ENCODE results near the gene IQCE.

Gene IQCE

GRCh38 chr7:2564970-2565540 is 6.3 kb downstream of the IQCE start:
- no peak for DNase-seq
- Histone ChIP-seq H3K79me2 (ENCODE audit: control insufficient read depth, insufficient read depth, low read length, poor library complexity) (no peaks in the 10 kb centered on the region), H3K9me3 (ENCODE audit: insufficient read depth, low read depth, low read length) (peaks cover 4% of the 10 kb centered on the region), H3K18ac (ENCODE audit: low read length) (no peak overlapping the region), H3K9ac (ENCODE audit: low read length) (no peak overlapping the region), H3K23ac (ENCODE audit: low read length) (peak overlapping the region; percentile 54), H4K91ac (ENCODE audit: low read depth, low read length) (no peak overlapping the region), H2BK5ac (ENCODE audit: low read depth, low read length, poor library complexity) (no peak overlapping the region), H3K79me1 (ENCODE audit: low read length) (no peaks in the 10 kb centered on the region), H2AK5ac (ENCODE audit: low read length) (no peak overlapping the region), H2BK120ac (ENCODE audit: insufficient read depth, low read length, poor library complexity) (no peak overlapping the region), H3K27ac (ENCODE audit: low read depth, low read length) (no peak overlapping the region), H3K4ac (ENCODE audit: low read depth, low read length) (no peak overlapping the region), H3K4me1 (ENCODE audit: control insufficient read depth in 1 of 2, insufficient read depth in 2 of 2, low read length in 2 of 2) (peaks cover 0 to 1% of the 10 kb centered on the region in 2 experiments), H3K4me2 (ENCODE audit: low read length) (no peak overlapping the region), H2AFZ (ENCODE audit: insufficient read depth, low read length, poor library complexity) (no peak overlapping the region), H3K36me3 (ENCODE audit: control insufficient read depth in 1 of 2, insufficient read depth in 2 of 2, low read length in 2 of 2) (peaks cover 5 to 9% of the 10 kb centered on the region in 2 experiments), H4K12ac (ENCODE audit: low read depth, low read length) (no peak overlapping the region), H2BK12ac (ENCODE audit: low read length) (no peak overlapping the region), H3K27me3 (ENCODE audit: insufficient read depth, low read length) (no peaks in the 10 kb centered on the region), H3K4me3 (ENCODE audit: low read depth, low read length) (peak overlapping the region; percentile 0), H3K14ac (ENCODE audit: low read length) (no peak overlapping the region), H4K8ac (ENCODE audit: low read depth, low read length) (no peak overlapping the region)
- no CpG with 5 or more reads among the region's 12 CpGs for WGBS (ENCODE audit: extremely low coverage, insufficient coverage, insufficient read length)

DNA sequence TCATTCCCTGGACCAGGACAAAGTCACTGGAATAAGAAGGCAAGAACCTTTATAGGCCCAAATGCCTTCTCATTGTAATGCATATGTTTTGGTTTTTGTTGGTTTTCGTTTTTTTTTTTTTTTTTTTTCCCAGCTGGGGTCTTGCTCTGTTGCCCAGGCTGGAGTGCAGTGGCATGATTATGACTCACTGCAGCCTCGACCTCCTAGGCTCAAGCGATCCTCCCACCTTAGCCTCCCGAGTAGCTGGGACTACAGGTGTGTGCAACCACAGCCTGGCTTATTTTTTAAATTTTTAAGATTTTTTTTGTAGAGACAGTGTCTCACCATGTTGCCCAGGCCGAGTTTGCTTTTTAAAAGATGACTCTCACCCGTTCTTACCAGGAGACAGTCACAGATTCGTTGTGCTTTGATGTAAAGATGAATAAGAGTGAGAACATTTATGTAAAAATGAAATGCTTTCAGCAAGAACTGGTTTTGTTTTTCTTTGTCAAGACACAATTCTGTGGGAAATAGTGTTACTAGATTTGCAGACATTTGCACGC is 7.6 kb downstream of the IQCE start:
- WGBS (ENCODE audit: extremely low coverage, insufficient coverage, insufficient read length) = no CpG with 5 or more reads among the region's 8 CpGs
- no peak overlapping the region for H3K4me2 ChIP-seq (ENCODE audit: low read length)

DNA sequence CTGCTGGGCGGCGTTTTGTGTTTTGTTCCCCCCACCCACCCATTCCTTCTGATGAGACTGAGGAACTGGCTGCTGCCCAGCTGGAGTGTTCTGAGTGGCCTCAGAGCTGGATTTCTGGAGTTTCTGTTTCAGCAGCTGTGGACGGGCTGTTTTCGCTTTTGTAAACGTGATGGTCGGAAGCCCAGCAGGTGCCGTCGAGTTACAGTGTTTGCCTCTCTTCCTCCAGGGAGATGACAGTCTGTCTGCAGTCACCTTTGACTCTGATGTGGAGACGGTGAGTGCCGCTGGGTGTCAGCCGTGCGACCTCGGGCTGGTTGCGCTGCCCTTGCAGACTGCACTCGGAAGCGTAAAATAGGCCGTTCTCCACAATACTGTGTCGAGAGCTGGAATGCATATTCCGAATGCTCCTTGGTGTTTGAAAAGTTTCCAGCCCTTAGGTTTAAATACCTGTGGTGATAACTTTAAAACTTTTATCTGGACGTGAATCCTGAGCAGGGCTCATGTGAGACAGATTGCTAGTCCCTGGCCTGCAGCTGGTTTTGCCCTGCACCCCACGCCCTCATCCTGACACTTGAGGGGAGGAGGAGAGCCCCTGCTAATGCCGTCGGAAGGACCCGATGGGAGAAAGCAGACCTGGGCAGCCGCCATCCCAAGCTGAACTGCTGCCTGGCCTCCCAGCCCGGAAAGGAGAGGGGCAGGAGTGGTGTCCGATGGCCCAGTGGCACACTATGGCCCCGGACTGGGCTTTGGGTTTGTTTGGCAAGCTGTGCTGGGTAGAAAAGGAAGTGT is 8.3 kb downstream of the IQCE start:
- no peaks in the 10 kb centered on the region for H3K79me1 ChIP-seq (ENCODE audit: low read length)
- no peak overlapping the region for H4K91ac ChIP-seq (ENCODE audit: low read depth, low read length)
- peaks cover 4% of the 10 kb centered on the region for H3K9me3 ChIP-seq (ENCODE audit: insufficient read depth, low read depth, low read length)
- no peak overlapping the region for H3K27ac ChIP-seq (ENCODE audit: low read depth, low read length)
- no peak overlapping the region for H2AFZ ChIP-seq (ENCODE audit: insufficient read depth, low read length, poor library complexity)
- peaks cover 5 to 9% of the 10 kb centered on the region in 2 experiments for H3K36me3 ChIP-seq (ENCODE audit: control insufficient read depth in 1 of 2, insufficient read depth in 2 of 2, low read length in 2 of 2)
- no peak overlapping the region for H4K12ac ChIP-seq (ENCODE audit: low read depth, low read length)
- no peak overlapping the region for H3K4me3 ChIP-seq (ENCODE audit: low read depth, low read length)
- no peaks in the 10 kb centered on the region for H3K79me2 ChIP-seq (ENCODE audit: control insufficient read depth, insufficient read depth, low read length, poor library complexity)
- H3K4me2 ChIP-seq (ENCODE audit: low read length) = no peak overlapping the region
- no peak overlapping the region for H2BK5ac ChIP-seq (ENCODE audit: low read depth, low read length, poor library complexity)
- H3K4me1 ChIP-seq (ENCODE audit: control insufficient read depth in 1 of 2, insufficient read depth in 2 of 2, low read length in 2 of 2) = peaks cover under 1 to 2% of the 10 kb centered on the region in 2 experiments
- H2BK120ac ChIP-seq (ENCODE audit: insufficient read depth, low read length, poor library complexity) = no peak overlapping the region
- no peak overlapping the region for H3K14ac ChIP-seq (ENCODE audit: low read length)
- no peak overlapping the region for H3K4ac ChIP-seq (ENCODE audit: low read depth, low read length)
- H3K9ac ChIP-seq (ENCODE audit: low read length) = no peak overlapping the region
- no peak overlapping the region for H2BK12ac ChIP-seq (ENCODE audit: low read length)
- no peaks in the 10 kb centered on the region for H3K27me3 ChIP-seq (ENCODE audit: insufficient read depth, low read length)
- WGBS (ENCODE audit: extremely low coverage, insufficient coverage, insufficient read length) = no CpG with 5 or more reads among the region's 28 CpGs
- no peak overlapping the region for H3K18ac ChIP-seq (ENCODE audit: low read length)
- no peak overlapping the region for H3K23ac ChIP-seq (ENCODE audit: low read length)
- no peak overlapping the region for H2AK5ac ChIP-seq (ENCODE audit: low read length)
- peak; percentile 76 to 93 for DNase-seq
- H4K8ac ChIP-seq (ENCODE audit: low read depth, low read length) = no peak overlapping the region

More for the DNA sequence above, 7.6 kb downstream of the IQCE start:
- Histone ChIP-seq H3K23ac (ENCODE audit: low read length) (no peak overlapping the region), H3K14ac (ENCODE audit: low read length) (no peak overlapping the region), H3K4me3 (ENCODE audit: low read depth, low read length) (no peak overlapping the region), H3K36me3 (ENCODE audit: control insufficient read depth in 1 of 2, insufficient read depth in 2 of 2, low read length in 2 of 2) (peaks cover 5 to 9% of the 10 kb centered on the region in 2 experiments), H2BK120ac (ENCODE audit: insufficient read depth, low read length, poor library complexity) (no peak overlapping the region), H2BK5ac (ENCODE audit: low read depth, low read length, poor library complexity) (no peak overlapping the region), H3K9me3 (ENCODE audit: insufficient read depth, low read depth, low read length) (peaks cover 4% of the 10 kb centered on the region), H4K91ac (ENCODE audit: low read depth, low read length) (no peak overlapping the region), H4K12ac (ENCODE audit: low read depth, low read length) (no peak overlapping the region), H3K27me3 (ENCODE audit: insufficient read depth, low read length) (no peaks in the 10 kb centered on the region), H4K8ac (ENCODE audit: low read depth, low read length) (no peak overlapping the region), H3K9ac (ENCODE audit: low read length) (no peak overlapping the region), H2AK5ac (ENCODE audit: low read length) (no peak overlapping the region), H2AFZ (ENCODE audit: insufficient read depth, low read length, poor library complexity) (no peak overlapping the region), H2BK12ac (ENCODE audit: low read length) (no peak overlapping the region), H3K18ac (ENCODE audit: low read length) (no peak overlapping the region), H3K79me1 (ENCODE audit: low read length) (no peaks in the 10 kb centered on the region), H3K4ac (ENCODE audit: low read depth, low read length) (no peak overlapping the region), H3K4me1 (ENCODE audit: control insufficient read depth in 1 of 2, insufficient read depth in 2 of 2, low read length in 2 of 2) (no peaks in the 10 kb centered on the region), H3K27ac (ENCODE audit: low read depth, low read length) (no peak overlapping the region), H3K79me2 (ENCODE audit: control insufficient read depth, insufficient read depth, low read length, poor library complexity) (no peaks in the 10 kb centered on the region)
- DNase-seq = peak in 1 of 2 donors; percentile 25

- no CpG with 5 or more reads among the region's 16 CpGs for WGBS (ENCODE audit: extremely low coverage, insufficient coverage, insufficient read length)
- H3K27ac ChIP-seq (ENCODE audit: low read depth, low read length) = no peak overlapping the region
- peaks cover 4% of the 10 kb centered on the region for H3K9me3 ChIP-seq (ENCODE audit: insufficient read depth, low read depth, low read length)
- no peak overlapping the region for H2BK12ac ChIP-seq (ENCODE audit: low read length)
- H3K27me3 ChIP-seq (ENCODE audit: insufficient read depth, low read length) = no peaks in the 10 kb centered on the region
- H3K4me1 ChIP-seq (ENCODE audit: control insufficient read depth in 1 of 2, insufficient read depth in 2 of 2, low read length in 2 of 2) = peaks cover 3 to 4% of the 10 kb centered on the region in 2 experiments
- peak; percentile 35 to 52 for DNase-seq
- no peak overlapping the region for H3K4me2 ChIP-seq (ENCODE audit: low read length)
- H4K12ac ChIP-seq (ENCODE audit: low read depth, low read length) = no peak overlapping the region
- no peak overlapping the region for H3K4me3 ChIP-seq (ENCODE audit: low read depth, low read length)
- H4K91ac ChIP-seq (ENCODE audit: low read depth, low read length) = no peak overlapping the region
- no peak overlapping the region for H3K14ac ChIP-seq (ENCODE audit: low read length)
- H3K18ac ChIP-seq (ENCODE audit: low read length) = no peak overlapping the region
- no peak overlapping the region for H3K23ac ChIP-seq (ENCODE audit: low read length)
- no peak overlapping the region for H3K9ac ChIP-seq (ENCODE audit: low read length)
- H3K79me1 ChIP-seq (ENCODE audit: low read length) = no peaks in the 10 kb centered on the region
- H3K4ac ChIP-seq (ENCODE audit: low read depth, low read length) = no peak overlapping the region
- no peak overlapping the region for H2AK5ac ChIP-seq (ENCODE audit: low read length)
- H3K36me3 ChIP-seq (ENCODE audit: control insufficient read depth in 1 of 2, insufficient read depth in 2 of 2, low read length in 2 of 2) = peaks cover 5 to 9% of the 10 kb centered on the region in 2 experiments
- H4K8ac ChIP-seq (ENCODE audit: low read depth, low read length) = no peak overlapping the region
- no peaks in the 10 kb centered on the region for H3K79me2 ChIP-seq (ENCODE audit: control insufficient read depth, insufficient read depth, low read length, poor library complexity)
- H2BK5ac ChIP-seq (ENCODE audit: low read depth, low read length, poor library complexity) = no peak overlapping the region
- H2BK120ac ChIP-seq (ENCODE audit: insufficient read depth, low read length, poor library complexity) = no peak overlapping the region
- no peak overlapping the region for H2AFZ ChIP-seq (ENCODE audit: insufficient read depth, low read length, poor library complexity)
These were observed 9.0 kb downstream of the IQCE start for GRCh38 chr7:2567679-2568278.
